ENCODE data around the gene DRAP1.

GRCh38 chr11:65880027-65880426 is 39.2 kb upstream of the DRAP1 start:
- TF ChIP-seq GATA3 (IDR thresholded peaks at IDR 0.05; ENCODE audit: low read depth, low read length): no peak
- TF ChIP-seq GATA2 (IDR thresholded peaks at IDR 0.05; ENCODE audit: low read depth, low read length): no peak
